ENCODE data around the gene KCNQ1OT1. TPM values are rescaled to one million over a fixed set of nuclear protein-coding genes. Genes with fewer than 3 reads are reported as not detected.

The KCNQ1OT1 gene
- total RNA-seq, 1 experiment from 2014 or later: 1.2 TPM

GRCh38 chr11:2590965-2591754, 108.6 kb downstream of the KCNQ1OT1 start:
- no peak overlapping the region for H2AFZ ChIP-seq (ENCODE audit: low read length)
- no peak overlapping the region for H2AK5ac ChIP-seq (ENCODE audit: insufficient read length, low read length)
- H3K4ac ChIP-seq (ENCODE audit: low read depth, low read length): no peak overlapping the region
- no CpG with 5 or more reads among the region's 28 CpGs for WGBS (ENCODE audit: extremely low coverage, insufficient read length, low lambda C conversion rate)
- Mint-ChIP-seq H3K36me3 (ENCODE audit: insufficient read depth in 1 of 3, low read depth in 3 of 3) (peaks cover 0 to 5% (median 0%) of the 10 kb centered on the region in 3 experiments; a peak in 1 of 7 replicates), H3K27me3 (ENCODE audit: low read depth) (peaks cover 100% of the 10 kb centered on the region), H3K4me3 (no peak overlapping the region), H3K27ac (no peak overlapping the region), H3K9me3 (peaks cover 15 to 17% of the 10 kb centered on the region in 2 experiments; a peak in 4 of 5 replicates), H3K4me1 (peaks cover 2% of the 10 kb centered on the region in 2 experiments; a peak in 3 of 4 replicates)
- no peak overlapping the region for H2BK12ac ChIP-seq (ENCODE audit: insufficient read length, low read depth, low read length)
- no peak overlapping the region for H3K27ac ChIP-seq (ENCODE audit: insufficient read length, low read depth, low read length)
- H4K20me1 ChIP-seq (ENCODE audit: control insufficient read depth, insufficient read depth, insufficient read length): peaks cover 3% of the 10 kb centered on the region
- no peak overlapping the region for H3T11ph ChIP-seq (ENCODE audit: low read length)
- H3K14ac ChIP-seq (ENCODE audit: insufficient read depth, low read length): no peak overlapping the region
- H3K18ac ChIP-seq (ENCODE audit: insufficient read length, low read depth, low read length): no peak overlapping the region
- peaks cover 5% of the 10 kb centered on the region for H3K9me3 ChIP-seq (ENCODE audit: control insufficient read depth, low read depth, low read length)
- no peaks in the 10 kb centered on the region for H3K4me1 ChIP-seq (ENCODE audit: insufficient read depth, low read length)
- H4K5ac ChIP-seq (ENCODE audit: insufficient read length, low read depth, low read length): no peak overlapping the region
- no peak overlapping the region for H2BK120ac ChIP-seq (ENCODE audit: low read depth, low read length, poor library complexity, severe bottlenecking)
- H3K79me2 ChIP-seq (ENCODE audit: insufficient read depth, low read length): no peaks in the 10 kb centered on the region
- no peaks in the 10 kb centered on the region for H3K79me1 ChIP-seq (ENCODE audit: insufficient read depth, low read depth, low read length, poor library complexity, severe bottlenecking)
- no peak overlapping the region for H3K23ac ChIP-seq (ENCODE audit: insufficient read length, low read depth, low read length)
- peak; percentile 24 for DNase-seq
- H2BK5ac ChIP-seq (ENCODE audit: insufficient read length, low read length): no peak overlapping the region
- H4K91ac ChIP-seq (ENCODE audit: insufficient read length, low read depth, low read length): no peak overlapping the region
- no peak overlapping the region for H3K4me2 ChIP-seq (ENCODE audit: insufficient read depth, insufficient read length, low read length)
- H4K8ac ChIP-seq (replicated peaks; ENCODE audit: insufficient read length, low read depth, low read length): no peak overlapping the region
- no peak overlapping the region for H2BK15ac ChIP-seq (ENCODE audit: low read depth, low read length)
- H3K27me3 ChIP-seq (ENCODE audit: insufficient read depth, low read length): peaks cover 37% of the 10 kb centered on the region; the same call in 1 of the 2 replicates
- no peak overlapping the region for H3K56ac ChIP-seq (ENCODE audit: insufficient read length, low read depth, low read length)
- no peaks in the 10 kb centered on the region for H3K23me2 ChIP-seq (ENCODE audit: insufficient read length, low read depth, low read length, poor library complexity, severe bottlenecking)
- H2BK20ac ChIP-seq (ENCODE audit: low read depth, low read length, poor library complexity, severe bottlenecking): no peak overlapping the region
- no peak for TF ChIP-seq CTCF (conservative IDR thresholded peaks at IDR 0.05)
- no peak overlapping the region for H3K9ac ChIP-seq (ENCODE audit: extremely low read depth, insufficient read length, low read length)
